A673 (cell line): ENCODE results near the gene RASD2. TPM values are rescaled to one million over a fixed set of nuclear protein-coding genes. Genes with fewer than 3 reads are reported as not detected.

Source experiments
- BruUV-seq: library from RNA; stranded (reverse); fragments of 400-500 nt; replicated peaks from 2 replicates; lab custom pipeline; 2021; lab: Mats Ljungman, UMichigan
- CTCF ChIA-PET: fragments of 300-600 bp; sonication (Branson Sonifier 250); formaldehyde crosslinking; loops from one replicate; lab custom pipeline; 2022; ENCODE audit warnings: antibody characterized with exemption; lab: Charles Lee
- POLR2A ChIA-PET: fragments of 300-600 bp; sonication (Branson Sonifier 250); formaldehyde crosslinking; loops from one replicate; lab custom pipeline; 2022; ENCODE audit warnings: antibody characterized with exemption; ENCODE audit not compliant: low non-redundant PET; lab: Charles Lee
- DNase-seq: peaks from one replicate; pipeline ENCODE4 v3.0.0-alpha.2; 2015; ENCODE audit warnings: low spot score
- H3K27ac ChIP-seq: fragments of 200-600 bp; sonication (generic); 2 replicates; pipeline ENCODE4 v1.5.1; 2016; ENCODE audit warnings: mixed run types, low read depth, mild to moderate bottlenecking, mixed read lengths, antibody characterized with exemption, low read length; ENCODE audit not compliant: poor library complexity, severe bottlenecking
- H3K27me3 ChIP-seq: fragments of 200-600 bp; sonication (generic); replicated peaks from 2 replicates; pipeline ENCODE4 v1.6.1; 2017; ENCODE audit warnings: mixed run types, low read depth, mild to moderate bottlenecking, mixed read lengths, antibody characterized with exemption, low read length; ENCODE audit not compliant: insufficient read depth, poor library complexity
- H3K36me3 ChIP-seq: fragments of 200-600 bp; sonication (generic); 2 replicates; pipeline ENCODE4 v1.6.1; 2016; ENCODE audit warnings: mixed run types, mild to moderate bottlenecking, mixed read lengths, antibody characterized with exemption, low read length; ENCODE audit not compliant: insufficient read depth, poor library complexity, severe bottlenecking
- H3K4me1 ChIP-seq: fragments of 200-600 bp; sonication (generic); 2 replicates; pipeline ENCODE4 v1.6.1; 2017; ENCODE audit warnings: mixed run types, mild to moderate bottlenecking, mixed read lengths, antibody characterized with exemption, low read length; ENCODE audit not compliant: insufficient read depth, poor library complexity, severe bottlenecking
- H3K4me3 ChIP-seq: fragments of 200-600 bp; sonication (generic); 2 replicates; pipeline ENCODE4 v1.5.1; 2016; ENCODE audit warnings: low read depth, mixed run types, mild to moderate bottlenecking, mixed read lengths, low read length; ENCODE audit not compliant: poor library complexity, severe bottlenecking
- H3K9me3 ChIP-seq: fragments of 200-600 bp; sonication (generic); 2 replicates; pipeline ENCODE4 v1.6.1; 2016; ENCODE audit warnings: mixed run types, low read depth, mild to moderate bottlenecking, mixed read lengths, antibody characterized with exemption, low read length; ENCODE audit not compliant: poor library complexity, severe bottlenecking
- CTCF ChIP-seq: fragments of 300-800, 200-600 bp; sonication (generic); conservative IDR thresholded peaks from 2 replicates; pipeline ENCODE4 v1.5.1; 2017; ENCODE audit warnings: low read depth, mild to moderate bottlenecking, antibody characterized with exemption, low read length, moderate library complexity, mixed read lengths
- EZH2 ChIP-seq: fragments of 200-600 bp; sonication (generic); IDR thresholded peaks from 2 replicates; pipeline ENCODE4 v1.6.1; 2017; ENCODE audit warnings: borderline replicate concordance, low read depth, mild to moderate bottlenecking, mixed read lengths, antibody characterized with exemption, low read length; ENCODE audit not compliant: poor library complexity, severe bottlenecking
- intact Hi-C: fragments of 100-400 bp; cut with micrococcal nuclease; formaldehyde crosslinking; loops from one replicate; pipeline ENCODE4 v1.10.0; 2022; ENCODE audit not compliant: unreplicated experiment
- total RNA-seq: library from RNA; stranded (reverse); gene quantifications from 2 replicates; pipeline ENCODE4 v1.2.3, GENCODE V29; 2021

Gene RASD2
- total RNA-seq, 1 experiment from 2014 or later = 1.3 TPM

DNA sequence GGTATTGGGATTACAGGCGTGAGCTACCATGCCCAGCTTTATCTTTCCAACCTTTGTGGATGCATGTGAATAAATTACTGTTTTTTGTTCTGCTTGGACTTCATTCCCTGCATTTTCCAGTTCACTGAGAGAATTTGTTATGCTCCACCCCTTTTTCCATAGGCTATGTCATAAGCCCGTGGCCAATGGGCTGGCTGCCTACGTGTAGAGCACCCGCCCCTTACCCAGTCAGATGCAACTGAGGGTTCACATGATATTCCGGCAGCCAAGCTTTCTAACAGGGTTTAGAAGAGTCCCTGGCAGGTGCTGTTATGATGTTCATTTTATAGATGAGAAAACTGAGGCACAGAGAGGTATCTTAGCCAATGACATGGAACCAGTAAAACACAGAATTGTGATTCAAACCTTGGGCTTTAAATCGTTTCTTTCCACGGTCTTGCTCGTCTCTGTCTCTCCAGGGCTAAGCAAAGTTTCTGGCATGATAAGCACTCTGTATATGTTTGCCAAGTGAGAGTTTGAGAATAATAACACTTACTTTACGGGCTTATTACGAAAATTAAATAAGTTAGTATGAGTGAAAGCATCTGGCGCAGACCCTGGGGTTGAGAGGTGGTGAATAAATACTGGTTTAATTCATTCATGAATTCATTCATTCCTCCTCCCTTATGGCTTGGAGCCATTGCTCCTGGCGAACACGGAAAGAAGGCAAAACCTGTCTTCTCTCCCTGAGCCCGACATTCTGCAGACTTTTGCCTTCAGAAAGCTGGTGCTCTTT, 42.4 kb upstream of the RASD2 start:
- Histone ChIP-seq H3K4me3 (no peak overlapping the region), H3K27me3 (no peaks in the 10 kb centered on the region), H3K9me3 (no peaks in the 10 kb centered on the region), H3K36me3 (no peaks in the 10 kb centered on the region), H3K27ac (no peak overlapping the region), H3K4me1 (peaks cover 5% of the 10 kb centered on the region)
- CTCF ChIA-PET = no interaction called here
- no TSS peak for BruUV-seq
- intact Hi-C loops = no loop called here
- no peak for TF ChIP-seq EZH2
- TF ChIP-seq CTCF = no peak
- POLR2A ChIA-PET = no interaction called here
- DNase-seq = peak; percentile 71

DNA sequence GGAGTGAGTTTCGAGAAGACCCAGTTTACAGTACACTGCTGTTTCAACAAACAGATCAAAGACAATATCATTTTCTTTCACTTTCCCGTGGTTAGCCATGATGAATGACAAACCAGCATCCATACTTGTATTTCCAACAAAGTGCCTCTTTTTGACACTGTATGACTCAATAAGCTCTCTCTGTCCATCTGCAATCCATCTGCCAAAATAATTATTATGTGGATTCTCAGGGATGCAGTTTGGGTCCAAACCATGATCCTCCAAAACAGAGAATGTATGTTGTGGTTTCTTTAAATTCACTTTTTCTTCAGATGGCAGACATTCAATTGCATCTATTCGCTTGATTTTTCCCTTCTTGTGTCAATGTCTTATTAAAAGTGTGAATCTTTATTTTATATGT, 37.8 kb upstream of the RASD2 start:
- no peaks in the 10 kb centered on the region for H3K9me3 ChIP-seq
- H3K4me3 ChIP-seq = no peak overlapping the region
- POLR2A ChIA-PET = no interaction called here
- H3K4me1 ChIP-seq = peaks cover 24% of the 10 kb centered on the region
- CTCF ChIA-PET = no interaction called here
- BruUV-seq = no TSS peak
- intact Hi-C loops = no loop called here
- TF ChIP-seq EZH2 (no peak), CTCF (no peak)
- no peaks in the 10 kb centered on the region for H3K36me3 ChIP-seq
- H3K27me3 ChIP-seq = no peaks in the 10 kb centered on the region
- no peak for DNase-seq
- H3K27ac ChIP-seq = no peak overlapping the region

GRCh38 chr22:35505399-35506258, 35.0 kb upstream of the RASD2 start:
- DNase-seq = no peak
- intact Hi-C loops = no loop called here
- no peak overlapping the region for H3K27ac ChIP-seq
- TF ChIP-seq EZH2 (no peak), CTCF (no peak)
- no peaks in the 10 kb centered on the region for H3K9me3 ChIP-seq
- no peaks in the 10 kb centered on the region for H3K27me3 ChIP-seq
- peaks cover 28% of the 10 kb centered on the region for H3K4me1 ChIP-seq
- POLR2A ChIA-PET = no interaction called here
- no TSS peak for BruUV-seq
- no peak overlapping the region for H3K4me3 ChIP-seq
- no peaks in the 10 kb centered on the region for H3K36me3 ChIP-seq
- CTCF ChIA-PET = no interaction called here
